ENCODE measurements around the gene ENC1.

The ENC1 gene

DNA sequence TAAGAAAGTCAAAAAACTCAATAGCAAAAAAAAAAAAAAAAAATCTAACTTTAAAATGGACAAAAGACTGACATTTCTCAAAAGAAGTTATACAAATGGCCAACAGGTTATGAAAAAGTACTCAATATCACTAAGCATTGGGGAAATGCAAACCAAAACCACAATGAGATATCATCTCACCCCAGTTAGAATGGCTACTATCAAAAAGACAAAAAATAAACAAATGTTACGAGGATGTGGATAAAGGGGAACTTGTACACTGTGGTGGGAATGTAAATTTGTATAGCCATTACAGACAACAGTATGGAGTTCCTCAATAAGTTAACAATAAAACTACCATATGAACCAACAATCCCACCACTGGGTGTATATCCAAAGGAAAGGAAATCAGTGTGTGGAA, 37.2 kb downstream of the ENC1 start:
- no peak for DNase-seq

DNA sequence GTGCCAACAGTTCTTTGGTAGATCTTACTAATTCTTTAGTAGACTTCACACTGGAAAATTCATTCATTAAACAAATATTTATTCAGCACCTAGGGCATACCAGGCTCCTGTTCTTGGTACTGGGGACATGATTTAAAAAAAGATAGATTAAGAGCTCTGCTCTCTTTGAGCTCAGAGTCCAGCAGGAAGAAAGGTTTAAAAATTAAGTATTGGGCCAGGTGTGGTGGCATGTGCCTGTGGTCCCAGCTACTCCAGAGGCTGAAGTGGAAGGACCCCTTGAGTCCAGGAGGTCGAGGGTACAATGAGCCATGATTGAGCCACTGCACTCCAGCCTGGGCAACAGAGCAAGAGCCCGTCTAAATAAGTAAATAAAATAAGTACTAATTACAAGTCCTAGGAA, 41.4 kb downstream of the ENC1 start:
- no peak for DNase-seq

DNA sequence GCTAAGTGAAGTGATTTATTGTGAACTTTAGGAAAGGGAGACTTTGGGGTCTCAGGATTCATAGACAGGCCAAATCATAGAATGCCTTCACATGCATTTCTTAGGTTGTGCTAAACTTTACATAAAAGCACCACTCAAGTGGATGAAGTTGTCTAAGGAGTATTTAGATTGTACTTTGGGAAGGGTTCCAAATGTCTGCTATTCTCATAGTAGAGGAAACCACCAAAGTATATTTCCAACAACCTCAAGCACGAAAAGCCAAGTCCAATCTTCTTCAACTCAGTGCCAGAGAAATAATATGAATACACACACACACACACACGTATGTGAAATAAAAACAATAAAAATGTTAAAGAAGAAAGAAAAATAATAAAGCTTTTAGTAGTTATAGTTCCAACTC, 41.8 kb downstream of the ENC1 start:
- no peak for DNase-seq

DNA sequence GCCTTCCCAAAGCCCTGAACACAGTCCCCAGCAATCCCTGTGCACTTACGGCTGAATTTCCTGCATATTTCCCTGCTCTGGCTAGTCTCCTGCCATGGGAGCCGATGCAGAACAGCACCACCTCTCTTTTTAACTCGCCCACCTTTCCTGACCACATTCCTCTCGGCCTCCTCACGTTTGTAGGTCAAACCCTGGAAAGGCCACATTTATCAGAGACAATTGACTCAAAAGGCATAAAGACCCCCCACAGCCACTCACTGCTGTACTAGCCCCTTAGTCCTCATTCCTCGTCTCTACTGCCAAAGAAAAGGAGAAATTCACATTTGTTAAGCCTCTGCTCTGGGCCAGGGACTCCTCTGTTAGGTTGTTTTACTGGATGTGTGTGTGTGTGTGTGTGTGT, 43.6 kb downstream of the ENC1 start:
- DNase-seq, result no peak

DNA sequence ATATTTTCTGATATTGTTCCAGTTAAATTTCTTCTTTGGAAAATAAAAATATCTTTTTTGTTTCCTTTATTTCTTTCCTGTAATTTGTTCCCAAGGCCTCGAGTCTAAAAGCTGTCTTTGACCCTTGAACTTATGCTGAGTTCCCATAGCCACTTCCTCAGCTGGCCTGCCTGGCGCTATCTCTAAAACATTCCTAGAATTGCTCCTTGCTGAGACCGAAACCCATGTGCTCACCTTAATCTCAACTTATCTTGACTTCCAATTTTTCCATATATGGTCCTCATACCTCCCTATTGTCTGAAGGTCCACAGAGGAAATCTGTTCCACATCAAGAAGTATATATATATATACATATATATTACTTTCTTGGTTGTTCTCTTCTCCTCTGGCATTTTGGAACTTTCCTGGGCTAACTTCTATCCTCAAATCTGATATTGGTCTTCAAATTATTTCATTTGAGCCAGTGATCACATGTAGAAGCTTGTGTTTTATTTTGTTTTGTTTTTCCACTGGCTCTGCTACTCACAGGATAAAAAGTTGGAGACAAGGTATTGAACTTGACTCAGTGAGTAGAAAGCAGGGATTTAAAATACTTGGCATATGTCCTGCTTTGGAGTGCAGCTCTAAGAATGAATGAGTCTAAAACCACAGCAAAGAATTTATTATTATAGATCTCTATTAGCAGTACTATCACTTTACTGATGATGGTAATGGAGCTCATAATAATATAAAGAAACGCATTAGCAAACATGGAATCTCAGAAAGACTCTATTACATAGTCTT, 45.2 kb downstream of the ENC1 start:
- no peak for DNase-seq

DNA sequence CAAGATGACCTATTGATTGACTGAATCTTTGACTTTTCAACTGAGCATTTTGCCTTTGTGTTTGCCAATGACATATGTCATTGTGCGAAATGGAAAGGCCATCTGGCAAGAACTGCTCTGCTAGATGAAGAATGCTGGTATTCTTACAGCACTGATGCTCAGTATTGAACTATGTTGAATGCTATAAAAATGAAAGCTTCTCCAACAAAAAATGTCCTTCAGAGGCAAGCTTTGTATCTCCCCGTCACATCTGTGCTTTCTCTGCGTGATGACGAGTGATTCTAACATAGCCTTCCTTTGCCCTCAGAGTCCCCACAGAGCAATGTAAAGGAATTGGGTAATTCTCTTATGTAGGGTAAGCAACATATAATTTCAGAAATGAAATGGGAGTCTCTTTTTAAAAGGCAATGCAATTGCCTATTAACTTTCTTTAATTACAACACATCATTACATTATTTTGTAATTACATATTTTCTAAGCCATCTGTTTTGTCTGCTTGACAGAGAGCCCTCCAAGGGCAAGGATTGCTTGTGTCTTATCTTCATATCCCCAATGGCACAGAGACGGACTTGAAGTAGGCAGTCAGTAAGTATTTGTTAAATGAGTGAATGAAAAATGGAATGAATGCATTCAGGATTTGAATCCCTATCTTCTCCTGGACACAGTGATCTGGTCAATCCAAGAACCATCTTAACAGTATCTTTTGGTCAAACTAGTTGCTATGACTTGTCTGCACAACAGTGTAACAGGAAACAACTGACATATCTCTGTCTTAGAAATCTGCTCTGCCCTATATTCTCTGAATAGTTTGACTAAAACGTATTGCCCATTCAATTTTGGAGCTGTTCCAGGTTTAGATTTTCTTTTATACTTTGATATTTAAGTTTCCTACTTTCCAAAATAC, 46.1 kb downstream of the ENC1 start:
- no peak for DNase-seq

DNA sequence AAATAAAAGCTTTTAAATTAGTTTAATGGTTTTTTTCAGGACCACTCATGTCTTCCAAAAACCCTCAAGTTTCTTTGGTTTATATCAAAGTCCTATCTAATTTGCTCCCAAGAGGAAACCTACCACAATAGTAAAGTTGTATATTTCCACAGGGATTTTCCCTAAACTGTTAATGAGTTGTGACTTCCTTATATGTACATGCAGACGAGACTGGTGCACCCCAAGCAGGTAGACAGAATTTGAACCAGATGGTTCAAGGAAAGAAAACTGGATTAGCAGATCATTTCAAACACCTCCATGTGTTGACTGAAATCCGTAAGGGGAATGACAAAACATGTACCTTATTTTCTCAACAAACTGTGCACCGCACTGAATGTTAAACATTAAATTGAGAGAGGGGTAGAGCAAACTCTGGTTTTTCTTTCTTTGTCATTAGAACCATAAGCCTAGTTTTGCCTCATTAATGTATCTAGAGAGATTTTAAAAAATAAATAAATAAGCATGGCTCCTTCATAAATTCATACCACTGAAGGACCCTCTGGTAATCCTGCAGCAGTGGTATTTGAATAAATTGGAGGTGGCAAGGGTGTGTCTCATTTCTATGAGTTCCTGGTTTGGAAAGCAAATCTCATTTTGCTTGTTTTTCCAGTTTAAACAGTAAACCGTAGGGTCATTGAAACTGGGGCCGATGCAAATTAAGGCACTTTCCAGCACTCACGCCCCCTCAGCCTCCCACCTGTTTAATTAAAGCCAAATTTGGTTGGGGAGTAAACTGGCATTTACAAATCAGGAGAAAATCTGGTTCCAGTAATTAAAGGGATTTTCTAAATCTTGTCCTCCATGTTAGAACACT, 51.1 kb downstream of the ENC1 start:
- no peak for DNase-seq

DNA sequence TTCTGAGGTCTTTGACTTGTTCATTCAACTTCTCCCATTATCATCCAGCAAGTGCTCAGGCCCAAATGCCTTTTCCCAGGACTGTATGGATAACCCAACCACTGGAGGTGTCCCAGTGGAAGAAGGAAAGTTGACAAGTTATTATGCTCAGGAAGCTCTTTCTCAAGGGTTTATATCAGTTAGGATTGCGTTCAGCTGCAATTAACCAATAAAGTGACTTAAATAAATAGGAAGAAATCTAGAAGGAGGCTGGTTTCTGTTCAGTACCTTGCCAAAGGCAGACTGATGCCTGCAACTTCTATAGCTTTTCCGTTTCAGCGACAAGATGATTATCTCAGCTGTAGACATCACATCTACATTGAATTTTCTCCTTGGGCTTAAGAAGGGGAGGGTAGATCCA, 52.1 kb downstream of the ENC1 start:
- no peak for DNase-seq

DNA sequence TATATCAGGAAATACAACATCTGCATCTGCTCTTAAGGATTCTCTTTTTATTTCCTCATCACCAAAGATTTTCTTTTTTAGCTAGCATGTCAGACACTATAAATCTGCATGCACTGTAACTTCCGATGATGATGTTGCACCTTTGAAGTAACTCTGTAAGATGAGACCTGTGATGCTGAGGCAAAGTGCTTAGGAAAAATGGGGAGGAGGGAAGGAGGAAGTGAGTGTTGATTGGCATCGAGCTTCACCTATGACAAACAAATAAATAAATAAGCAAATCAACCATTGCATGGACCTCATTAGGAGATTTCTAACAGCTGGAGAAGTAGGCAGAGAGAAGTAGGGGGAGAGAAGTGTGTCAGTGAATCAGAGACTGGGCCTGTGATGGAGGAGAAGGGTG, 52.6 kb downstream of the ENC1 start:
- DNase-seq, result no peak

DNA sequence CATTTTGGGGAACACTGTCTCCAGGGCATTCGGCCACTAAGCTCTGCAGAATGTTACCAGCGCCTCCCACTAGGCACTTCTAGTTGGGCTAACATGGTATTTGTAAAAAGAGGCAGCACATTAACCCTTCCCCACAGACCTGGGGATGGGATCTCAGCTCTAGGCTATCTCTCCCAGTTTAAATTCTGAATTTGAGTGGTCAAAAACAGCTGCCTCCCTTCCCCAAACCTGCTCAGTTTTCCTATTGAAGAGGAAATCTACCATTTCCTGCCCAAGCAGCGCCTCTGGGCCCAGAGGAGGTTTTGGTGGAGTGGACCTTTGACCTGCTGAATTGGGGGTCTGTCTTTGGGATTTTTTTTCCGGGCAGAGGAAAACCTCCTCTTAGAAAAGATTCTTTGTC, 53.2 kb downstream of the ENC1 start:
- no peak for DNase-seq

DNA sequence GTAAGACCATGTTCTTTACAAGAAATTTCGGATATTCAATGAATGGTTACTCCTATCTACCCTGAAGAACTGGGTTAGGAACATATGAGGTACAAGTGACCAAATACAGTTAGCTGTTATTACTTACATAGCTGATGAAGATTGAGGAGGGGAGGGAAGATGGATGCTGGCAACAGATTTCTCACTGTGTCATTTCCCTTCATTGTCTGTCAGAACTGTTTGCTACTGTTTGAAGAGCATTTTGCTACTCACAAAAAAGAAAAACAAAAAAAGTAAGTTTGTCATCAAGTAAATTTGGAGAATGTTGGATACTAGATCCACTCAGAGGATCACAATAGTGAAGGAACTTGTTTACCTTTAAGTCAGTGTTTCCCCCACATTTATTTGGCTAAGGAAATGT, 53.7 kb downstream of the ENC1 start:
- no peak for DNase-seq

DNA sequence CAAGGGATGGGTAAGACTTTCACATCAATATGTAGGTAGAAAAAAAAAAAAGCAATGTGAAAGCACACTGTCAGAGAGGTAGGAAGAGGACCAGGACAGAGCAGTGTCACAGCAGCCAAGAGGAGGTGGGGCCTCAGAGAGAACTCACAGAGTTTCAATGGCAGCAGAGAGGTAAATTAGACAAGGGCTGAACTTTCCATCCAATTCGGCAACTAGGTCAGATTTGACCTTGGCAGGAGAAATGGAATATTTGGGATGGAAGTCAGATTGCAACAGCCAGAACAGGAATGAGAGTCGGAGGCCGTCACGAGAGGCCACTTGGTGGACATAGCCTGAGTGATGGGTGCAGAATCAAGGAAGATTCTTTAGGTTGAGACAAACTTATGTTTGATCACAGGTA, 57.7 kb downstream of the ENC1 start:
- DNase-seq, result no peak

DNA sequence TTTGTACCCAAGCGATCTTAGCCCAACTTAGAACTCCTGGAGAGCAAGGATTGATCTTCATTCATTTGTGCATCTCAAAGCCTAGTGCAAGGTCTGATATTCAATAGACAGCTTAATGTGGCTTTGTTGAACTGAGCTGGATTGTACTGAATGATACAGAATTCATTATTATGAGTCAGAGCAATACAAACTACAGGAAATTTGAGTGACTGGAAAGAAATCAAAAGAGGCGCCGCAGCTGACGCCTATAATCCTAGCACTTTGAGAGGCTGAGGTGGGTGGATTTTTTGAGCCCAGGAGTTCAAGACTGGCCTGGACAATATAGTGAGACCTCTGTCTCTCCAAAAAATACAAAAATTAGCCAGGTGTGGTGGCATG, 58.6 kb downstream of the ENC1 start:
- no peak for DNase-seq

DNA sequence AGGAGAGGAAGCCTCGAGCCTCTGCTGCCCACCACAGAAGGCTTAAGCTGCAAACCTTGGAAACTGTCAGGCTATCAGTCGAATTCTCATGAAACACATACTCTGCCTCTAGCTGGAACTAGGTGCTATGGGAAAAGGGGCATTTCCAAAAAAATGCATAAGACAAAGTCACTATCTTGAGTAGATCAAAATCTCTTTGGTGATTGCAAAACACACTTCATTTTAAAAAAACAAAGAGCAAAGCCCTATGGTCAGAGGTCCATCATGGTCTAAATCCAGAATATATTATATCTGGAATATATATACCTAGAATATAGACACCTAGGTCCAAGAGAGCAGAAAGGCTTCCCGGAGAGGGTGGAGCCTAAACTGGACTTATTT, 59.8 kb downstream of the ENC1 start:
- DNase-seq, result no peak

DNA sequence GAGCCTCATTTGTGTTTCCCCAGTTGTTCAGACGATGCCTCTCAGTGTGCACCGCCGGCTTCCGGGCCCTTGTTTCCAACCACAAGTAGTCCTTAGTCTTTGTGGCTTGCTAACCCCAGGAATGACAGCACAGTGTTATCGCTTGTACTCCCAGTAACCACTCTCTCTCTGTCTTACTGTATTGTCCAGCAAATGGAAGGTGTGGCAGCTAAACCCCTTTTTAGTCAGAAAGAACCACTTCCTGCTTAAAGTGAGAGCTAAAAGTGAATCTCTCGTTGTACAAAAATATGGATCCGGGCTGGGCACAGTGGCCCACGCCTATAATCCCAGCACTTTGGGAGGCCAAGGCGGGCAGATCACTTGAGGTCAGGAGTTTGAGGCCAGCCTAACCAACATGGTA, 61.3 kb downstream of the ENC1 start:
- DNase-seq, result no peak

DNA sequence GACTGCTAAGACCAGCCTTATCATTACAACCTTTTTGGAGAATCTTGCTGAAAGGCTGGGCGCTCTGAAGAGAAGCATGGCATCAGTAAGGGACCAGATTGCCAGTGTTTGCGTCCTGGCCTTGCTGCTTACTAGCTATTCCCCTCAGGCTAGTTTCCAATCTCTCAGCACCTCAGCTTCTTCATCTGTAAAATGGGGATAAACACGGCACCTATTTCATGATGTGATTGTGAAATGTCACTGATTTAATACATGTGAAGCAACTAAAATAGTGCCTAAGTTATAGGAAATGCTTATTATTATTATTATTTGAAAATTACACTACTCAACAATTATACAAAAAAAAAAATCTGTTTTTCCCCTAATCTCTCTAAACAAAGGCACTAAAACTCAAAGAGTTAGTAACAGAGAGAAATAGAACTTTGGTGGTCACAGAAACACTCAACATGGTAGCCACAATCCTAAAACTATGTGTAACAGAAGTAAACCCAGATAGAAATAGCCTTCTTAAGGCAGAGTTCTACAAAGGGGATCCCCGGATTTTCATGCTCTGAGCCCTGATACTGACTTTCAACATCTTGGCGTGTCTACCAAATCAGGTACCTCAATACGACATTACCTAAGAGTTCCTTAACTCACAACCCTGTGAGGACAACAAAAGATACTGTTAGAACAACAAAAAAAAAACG, 62.0 kb downstream of the ENC1 start:
- DNase-seq, result no peak
